HG03108 (cell line): Measurements from ENCODE around the gene AGBL4.

Experiments used
- ATAC-seq: cut with Tn5 transposase; IDR thresholded peaks from one replicate; pipeline ENCODE4 v1.9.1; 2021; ENCODE audit warnings: moderate library complexity; ENCODE audit not compliant: unreplicated experiment

Gene AGBL4

DNA sequence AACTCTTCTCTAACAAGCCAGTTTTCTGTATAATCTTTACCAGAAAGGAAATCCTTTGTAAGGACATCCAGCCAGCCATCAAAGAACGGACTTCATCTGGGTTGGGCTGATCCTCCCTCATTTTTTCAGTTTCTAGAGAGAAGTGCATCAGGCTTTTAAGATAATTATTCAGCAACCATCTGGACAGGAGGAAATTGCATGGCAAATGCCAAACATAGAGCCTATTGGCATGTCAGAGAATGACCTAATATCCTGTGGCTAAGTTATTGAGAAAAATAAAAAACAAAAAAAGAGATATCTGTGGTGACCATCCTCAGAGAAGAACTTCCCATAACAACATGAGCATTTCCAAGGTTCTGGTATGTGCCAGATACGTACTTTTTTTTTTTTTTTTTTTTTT is 1172.1 kb downstream of the AGBL4 start:
- no peak for ATAC-seq

DNA sequence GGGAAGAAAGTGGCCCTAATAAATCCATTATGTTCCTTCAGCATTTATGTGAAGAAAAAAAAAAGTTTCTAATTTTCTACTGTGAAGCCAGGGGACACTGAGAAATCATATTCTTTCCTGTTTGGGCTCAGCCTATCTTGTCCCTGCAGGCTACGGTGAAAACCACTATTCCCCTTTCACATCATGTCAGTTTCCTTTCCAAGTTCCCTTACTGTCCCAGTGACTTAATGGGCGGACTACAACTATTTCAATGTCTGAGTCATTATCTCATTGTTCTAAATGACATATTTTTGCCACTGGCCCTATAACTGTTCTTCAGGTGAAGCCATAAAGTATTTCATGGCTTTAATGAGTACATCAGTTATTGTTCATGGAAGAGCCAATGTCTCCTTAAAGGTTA is 1175.7 kb downstream of the AGBL4 start:
- no peak for ATAC-seq

DNA sequence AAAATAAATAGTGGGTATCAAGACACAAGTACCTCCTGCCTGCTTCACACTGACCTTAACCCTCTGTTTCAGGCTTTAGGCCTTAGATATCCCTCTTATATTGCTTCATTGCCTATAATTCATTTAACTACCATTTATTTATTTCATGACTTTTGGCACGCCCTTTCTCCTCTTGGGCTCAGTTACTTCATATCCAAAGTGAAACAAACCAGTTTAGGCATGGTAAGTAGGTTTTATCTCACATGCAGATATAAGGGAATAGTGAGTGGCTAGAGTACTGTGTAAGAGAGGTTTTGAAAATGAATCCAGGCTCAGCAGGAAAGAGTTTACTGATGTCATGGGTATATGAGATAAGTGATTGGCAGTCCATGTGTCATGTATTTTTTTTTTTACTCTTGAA is 1177.3 kb downstream of the AGBL4 start:
- ATAC-seq: no peak

DNA sequence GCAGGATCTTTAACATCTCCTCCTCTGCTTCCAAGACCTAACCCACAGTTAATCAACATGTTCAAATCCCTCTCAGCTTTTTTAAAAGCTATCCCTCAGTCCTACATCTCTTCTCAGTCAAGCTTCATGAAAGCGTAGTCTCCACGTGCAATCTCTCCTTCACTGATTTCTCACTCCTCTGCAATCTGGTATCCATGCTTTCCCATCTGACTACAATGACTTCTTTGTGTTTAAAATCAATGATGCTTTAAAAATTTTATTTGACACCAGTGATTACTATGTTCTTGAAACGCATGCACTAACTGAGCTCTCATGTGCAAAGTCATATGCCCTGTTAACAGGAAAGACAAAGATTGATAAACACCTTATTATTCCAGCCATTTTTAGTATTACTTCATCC is 1179.6 kb downstream of the AGBL4 start:
- ATAC-seq: no peak

DNA sequence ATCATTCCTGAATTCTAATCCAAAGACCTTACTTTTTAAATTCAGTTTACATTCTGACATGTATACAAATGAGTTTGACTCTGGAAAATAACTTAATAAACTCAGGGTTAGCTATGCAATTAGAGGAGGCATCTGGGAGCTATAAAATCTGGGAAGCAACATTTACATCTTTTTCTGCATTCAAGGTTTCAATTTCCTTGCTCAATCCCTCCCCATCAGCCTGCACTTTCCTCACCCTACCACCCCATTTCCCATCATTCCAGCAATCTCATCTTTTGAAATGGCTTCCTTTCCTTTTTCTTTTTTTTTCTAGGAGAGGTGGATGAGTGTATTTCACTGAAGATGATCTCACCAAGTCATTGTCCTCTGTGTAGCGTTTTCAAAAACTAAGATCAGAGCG is 1181.8 kb downstream of the AGBL4 start:
- ATAC-seq: no peak

DNA sequence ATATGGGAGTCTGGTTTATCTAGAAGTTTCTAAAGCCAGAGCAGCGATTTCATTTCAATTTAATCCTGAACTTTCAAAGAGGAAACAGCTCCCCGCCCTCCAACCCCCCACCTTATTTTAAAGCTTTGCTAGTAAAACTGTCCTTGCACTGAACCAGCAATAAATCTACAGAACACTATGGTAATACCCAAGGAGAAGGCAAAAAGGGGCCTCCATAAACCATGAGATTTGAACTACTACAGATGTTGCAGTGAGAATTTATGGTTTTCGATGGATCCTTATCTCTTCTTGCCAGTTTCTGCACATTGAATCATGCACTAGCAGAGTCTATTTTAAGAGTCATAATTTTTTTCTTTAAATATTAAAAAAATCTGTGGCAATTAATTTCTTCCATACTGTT is 1182.3 kb downstream of the AGBL4 start:
- ATAC-seq: no peak

DNA sequence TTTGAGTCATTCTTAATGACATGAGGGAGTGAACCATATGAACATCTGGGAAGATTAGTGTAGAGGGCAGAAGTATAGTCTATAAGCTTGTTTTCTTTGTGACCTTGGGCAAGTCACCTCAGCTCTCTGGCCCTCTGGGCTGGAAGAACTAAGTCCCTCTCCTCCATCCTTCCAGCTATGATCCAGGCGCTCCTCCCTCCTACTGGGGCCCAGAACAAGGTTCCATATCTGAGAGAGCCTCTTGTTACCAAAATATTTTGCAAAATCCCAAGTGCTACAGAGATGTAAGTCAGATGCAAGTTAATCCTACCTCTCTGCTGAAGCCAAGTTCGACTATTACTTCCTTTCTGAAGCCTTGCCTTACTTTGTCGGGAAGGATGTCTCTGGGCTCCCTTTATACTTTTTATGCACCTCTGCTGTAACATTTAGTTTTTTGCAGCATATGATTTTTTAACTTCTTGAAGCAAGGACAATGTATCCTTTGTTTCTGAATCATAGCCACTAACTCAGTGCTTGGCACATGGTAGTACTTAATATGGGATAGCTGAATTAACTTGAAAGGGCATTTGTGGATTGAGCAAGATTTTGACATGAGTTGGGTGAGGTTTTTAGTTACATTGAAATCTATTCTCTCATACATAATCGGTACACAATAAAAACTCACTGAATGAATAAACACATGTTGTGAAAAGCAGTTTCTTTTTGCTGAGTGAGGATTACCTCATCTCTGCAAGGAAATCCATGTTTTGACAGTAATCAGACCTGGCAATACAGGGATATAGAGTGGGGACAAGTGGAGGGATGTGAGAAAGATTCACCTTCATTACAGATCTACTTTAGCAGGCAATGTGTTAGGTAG is 1192.4 kb downstream of the AGBL4 start:
- no peak for ATAC-seq

DNA sequence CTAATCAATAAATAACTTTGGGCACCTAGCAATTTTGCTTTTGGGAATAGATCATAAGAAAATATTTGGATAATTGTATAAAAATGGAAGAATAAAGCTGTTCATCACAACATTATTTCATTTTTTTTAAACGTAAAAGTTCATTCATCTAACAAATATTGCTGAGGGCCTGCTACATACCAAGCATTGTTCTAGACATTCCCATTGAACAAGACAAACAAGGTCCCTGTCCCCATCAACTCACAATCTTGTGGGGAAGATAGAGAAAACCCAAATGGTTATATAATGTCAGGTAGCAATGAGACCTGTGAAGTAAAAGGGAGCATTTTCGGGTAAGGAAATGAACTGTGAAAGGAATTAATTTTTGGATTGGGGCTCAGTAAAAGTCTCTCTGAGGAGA is 1193.0 kb downstream of the AGBL4 start:
- no peak for ATAC-seq

DNA sequence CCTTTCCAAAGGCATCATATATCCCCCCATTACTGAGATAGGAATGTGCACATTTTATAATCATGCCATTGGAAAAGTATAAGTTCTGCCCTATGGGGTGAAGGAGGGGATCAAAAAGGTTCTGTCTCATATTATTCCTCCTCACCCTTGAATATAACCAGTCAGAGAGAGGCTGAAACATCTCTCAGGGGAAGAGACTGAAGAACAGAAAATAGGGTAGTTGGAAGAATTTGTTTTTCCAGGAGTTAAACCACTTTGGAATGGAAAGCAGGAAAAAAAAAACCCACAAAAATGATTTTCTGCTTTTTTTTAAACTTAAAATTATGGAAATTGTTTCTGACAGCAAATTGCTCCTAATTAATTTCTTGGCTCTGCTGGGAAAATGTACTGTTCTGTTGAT is 1194.3 kb downstream of the AGBL4 start:
- no peak for ATAC-seq

DNA sequence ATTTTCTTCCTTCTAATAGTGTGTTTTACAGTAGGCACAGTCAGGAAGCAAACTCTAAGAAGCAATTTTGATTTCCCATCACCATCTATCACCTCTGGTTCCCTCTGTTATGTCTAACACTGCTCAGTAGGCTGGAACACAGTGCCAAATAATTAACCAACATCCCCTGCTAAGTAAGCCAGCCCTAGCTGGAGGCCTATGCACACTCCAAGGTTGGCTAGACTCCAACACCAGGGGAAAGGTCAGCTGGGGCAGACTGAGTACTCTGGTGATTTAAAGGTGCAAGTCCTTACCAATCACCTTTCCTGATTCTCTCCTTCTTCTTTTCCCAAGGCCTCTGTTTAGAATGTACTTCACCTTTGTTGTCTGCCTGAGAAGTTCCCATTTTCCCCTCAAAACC is 1200.6 kb downstream of the AGBL4 start:
- ATAC-seq: no peak

DNA sequence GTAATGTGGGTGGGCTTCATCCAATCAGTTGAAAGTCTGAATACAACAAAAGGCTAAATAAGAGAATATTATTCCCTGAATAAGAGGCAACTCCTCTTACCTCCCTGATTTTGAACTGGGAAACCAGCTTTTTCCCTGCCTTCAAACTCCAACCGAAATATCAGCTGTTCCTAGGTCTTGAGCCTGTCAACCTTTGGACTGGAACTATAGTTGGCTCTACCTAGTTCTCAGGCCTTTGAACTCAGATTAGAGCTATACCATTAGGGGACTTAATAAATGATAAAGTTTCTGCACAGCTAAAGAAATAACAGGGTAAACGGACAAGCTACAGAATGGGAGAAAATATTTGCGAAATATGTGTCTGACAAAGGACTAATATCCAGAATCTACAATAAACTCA is 1203.3 kb downstream of the AGBL4 start:
- ATAC-seq: no peak

DNA sequence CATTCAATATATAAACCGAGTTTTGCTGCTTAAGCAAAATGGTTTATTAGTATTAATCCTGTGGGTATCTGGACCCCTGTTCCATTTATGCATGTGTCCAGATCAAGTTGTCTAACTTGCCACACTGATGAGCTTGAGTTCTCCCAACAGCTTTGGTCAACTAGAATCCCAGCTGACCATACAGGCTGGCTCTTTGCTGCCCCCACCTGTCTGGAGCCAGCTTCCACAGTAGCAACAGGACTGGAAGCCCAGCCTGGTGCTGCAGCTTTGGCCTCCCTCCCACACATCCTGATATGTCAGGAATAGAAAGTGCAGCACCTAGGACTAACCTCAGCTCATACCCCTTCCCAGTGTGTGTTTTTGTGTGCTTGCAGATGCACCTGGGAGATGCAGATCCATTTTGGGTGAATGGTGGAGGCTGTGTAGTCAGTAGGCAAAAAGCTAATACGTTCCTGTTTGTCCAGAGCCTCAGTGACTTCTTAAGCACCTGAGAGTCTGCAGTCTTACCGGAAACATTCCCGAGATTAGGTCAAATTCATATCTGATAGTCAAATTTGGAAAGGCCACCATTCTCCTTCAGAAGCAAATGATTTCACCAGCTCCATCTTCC is 1206.1 kb downstream of the AGBL4 start:
- ATAC-seq: no peak

DNA sequence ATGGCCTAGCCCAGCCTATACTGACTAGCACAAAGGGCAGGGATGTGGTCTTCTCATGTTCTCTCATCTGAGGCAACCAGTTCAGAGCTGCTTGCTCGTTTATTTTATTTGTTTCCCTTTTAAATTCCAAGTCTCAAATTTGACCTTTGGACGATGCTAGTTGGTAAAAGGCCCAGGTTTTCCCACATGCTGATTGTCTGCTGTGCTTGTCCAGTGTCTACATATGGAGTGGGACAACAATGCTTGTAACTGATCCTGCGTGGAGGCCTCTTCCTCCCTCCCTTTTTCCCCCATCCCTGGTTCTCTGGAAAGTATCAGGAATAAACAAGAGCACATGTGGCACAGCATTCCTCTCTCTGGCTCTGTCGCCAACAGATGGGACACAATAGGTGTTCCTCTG is 1213.0 kb downstream of the AGBL4 start:
- ATAC-seq: no peak

DNA sequence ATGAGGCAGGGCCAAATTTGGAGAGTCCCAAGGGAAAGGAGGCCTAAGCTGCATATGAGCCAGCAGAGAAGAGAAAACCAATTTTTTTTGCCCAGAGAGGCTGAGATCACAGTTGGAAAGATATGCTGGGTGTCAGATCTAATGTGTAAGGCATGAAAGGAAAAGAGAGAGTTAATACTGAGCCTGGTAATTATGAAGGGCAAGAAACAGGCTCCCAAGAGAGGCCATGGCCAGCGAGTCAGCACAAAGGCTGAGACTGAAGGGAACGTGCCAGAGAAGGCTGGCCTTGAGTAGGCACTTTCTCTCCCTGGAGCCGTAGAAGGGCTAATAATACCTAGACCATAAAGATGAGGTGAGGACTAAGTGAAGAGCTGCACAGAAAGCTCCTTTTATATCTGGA is 1215.3 kb downstream of the AGBL4 start:
- ATAC-seq: no peak

DNA sequence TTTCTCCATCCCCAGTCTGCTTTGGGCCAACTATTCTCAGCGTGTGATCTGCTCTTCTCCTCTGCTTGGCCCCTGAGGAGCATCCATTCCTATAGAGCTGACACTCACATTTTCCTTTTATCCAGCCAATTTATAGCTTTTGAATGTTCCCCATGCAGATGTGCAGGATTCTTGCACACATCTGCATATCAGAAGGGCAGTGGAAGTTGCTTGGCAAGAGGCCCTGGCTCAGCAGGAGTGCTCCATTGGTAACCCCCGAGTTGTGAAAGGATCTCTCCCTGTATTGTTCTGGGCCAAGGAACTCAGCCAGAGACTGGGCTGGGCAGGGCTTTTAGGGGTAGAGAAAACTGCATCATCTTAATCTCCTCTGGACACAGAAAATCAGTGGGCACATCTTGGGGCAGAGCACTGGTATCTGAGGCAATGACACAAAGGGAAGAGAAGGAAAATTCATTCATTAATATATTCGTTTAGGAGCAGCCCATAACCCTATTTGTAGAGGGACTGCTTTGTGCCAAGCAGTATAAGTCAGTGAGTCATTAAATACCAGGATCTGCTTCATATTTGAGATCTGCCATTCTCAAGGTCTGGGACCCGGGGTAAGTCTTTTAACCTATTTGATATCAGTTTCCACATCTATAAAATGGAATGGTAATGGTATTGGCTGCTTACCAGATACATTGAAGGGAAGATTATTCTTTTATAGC is 1216.0 kb downstream of the AGBL4 start:
- ATAC-seq: no peak

DNA sequence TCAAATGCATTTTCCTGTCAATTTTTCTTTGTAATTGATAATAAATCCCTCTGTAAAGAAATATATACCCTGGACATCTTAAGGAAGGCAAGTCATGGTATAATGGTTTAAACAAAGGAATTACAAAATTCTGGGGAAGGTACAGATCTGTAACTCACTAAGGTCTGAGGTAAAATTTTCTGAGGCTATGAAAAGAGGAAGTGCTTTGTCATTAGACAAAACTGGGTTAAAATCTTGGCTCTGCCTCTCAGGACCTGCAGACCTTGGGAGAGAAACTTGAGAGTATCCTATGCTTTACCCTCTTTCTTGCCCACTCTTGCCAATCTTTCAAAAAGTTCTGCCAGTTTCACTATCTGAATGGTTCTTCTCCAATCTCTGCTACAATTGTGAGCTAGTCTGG is 1220.3 kb downstream of the AGBL4 start:
- ATAC-seq: no peak

DNA sequence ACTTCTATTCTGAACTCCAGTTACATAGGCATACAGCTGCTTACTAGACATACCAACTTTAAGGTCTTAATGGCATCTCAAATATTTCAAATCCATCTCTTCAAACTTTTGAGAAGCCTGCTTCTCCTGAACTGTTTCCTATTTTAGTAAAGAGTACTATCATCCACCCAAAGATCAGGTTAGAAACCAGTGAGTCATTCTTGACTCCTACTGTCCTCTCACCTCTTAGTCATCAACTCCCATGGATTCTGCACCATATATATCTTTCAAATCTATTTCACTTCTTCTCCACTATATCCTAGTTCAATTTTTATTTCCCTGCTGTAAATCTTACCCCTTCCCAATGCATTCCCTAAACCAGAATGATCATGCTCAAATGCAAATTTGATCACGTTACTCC is 1228.9 kb downstream of the AGBL4 start:
- ATAC-seq: no peak

DNA sequence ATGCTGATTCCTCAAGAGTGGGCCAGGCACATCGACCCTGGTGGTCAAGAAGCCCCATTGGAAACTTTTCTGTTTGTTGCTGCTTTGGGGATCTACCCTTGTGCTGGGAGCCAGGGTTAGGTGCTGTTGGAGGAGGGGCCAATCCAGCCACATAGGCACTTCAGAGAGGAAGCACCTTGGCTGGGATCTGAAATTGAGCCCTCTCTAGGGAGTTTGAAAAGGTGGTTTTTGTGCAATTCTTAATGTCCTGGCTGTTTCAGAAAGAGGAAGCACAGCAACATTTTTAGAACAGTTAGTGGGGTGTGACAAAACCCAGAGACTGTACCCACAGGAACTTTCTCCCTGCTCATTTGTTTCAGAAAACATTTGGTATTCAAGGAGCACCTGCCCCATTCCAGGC is 1229.9 kb downstream of the AGBL4 start:
- peak; percentile 79 for ATAC-seq

DNA sequence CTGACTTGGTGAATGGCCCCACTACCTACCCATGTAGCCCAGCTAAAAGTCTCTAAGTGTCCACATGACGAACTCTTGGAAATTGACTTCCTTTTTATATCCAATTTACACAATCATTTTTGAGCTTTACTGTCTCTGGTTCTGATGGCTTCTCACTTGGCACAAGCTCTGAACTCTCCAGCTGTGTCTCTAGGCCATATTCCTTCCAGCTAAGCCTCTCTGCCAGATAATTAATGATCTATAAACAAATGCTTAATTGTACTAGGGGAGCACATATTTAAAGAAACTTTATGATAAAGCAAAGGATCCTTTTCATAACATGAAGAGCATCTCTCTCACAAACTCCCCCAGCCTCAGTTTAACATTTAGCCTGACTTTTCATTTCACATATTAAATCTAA is 1230.8 kb downstream of the AGBL4 start:
- no peak for ATAC-seq

DNA sequence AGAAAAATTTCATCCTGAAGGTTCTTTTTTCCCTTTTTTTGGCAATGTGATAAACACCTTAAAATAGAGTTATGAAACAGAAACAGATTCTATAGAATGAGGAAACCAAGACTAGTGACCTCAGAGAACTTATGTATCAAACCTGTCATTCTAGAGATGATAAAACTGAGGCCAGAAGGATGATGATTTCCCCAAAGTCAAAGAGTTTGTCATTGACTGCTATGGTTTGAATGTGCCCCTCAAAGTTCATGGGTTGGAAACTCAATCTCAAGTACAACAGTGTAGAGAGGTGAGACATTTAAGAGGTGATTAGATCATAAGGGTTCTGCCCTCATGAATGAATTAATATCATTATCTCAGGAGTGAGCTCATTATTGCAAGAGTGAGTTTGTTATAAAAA is 1233.4 kb downstream of the AGBL4 start:
- ATAC-seq: peak; percentile 34

DNA sequence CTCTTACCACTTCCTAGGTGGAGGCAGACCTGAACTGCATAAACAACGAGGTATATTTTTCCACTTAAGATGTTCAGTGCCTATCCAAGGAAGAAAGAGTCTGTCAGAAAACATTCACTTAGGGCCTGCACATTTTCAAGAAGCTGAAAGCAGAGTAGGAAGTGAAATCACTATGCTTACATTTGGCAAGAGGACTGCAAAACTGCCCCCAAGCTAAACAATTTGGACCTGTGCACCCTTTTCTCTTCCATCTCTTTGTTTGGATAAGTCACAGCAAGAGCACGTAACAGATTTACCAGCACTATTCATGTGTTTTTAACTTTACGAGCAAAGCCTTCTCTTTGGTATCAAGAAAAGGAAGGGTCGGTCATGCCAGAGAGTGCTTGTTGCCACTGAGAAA is 1233.9 kb downstream of the AGBL4 start:
- peak; percentile 9 for ATAC-seq

DNA sequence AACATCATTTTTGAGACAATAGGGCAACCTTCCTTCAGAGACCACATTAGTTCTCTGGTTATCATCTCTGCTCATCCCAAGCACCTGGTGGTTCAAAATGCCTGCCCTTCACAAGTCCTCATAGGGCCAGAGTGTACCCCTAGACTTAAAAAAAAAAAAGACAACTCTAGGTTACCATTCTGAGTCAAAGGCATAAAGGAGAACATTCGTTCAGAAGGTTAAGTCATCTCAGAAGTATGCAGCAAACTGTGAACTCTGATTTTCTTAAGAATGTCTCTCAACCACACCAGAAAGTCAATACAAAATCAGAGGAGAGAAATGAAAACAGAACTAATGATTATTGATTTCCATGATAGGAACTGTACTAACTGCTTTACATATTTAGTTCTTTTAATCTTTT is 1237.9 kb downstream of the AGBL4 start:
- no peak for ATAC-seq
